Thymus (tissue), 11 donors: ENCODE results near the gene HSD3B7. TPM values are rescaled to one million over a fixed set of nuclear protein-coding genes. Genes with fewer than 3 reads are reported as not detected.

Experiments
- DNase-seq, 9 donors: peaks; one replicate each; pipeline ENCODE4 v3.0.0-alpha.2; 2013; ENCODE audit warnings: low spot score in 9 of 9, low read depth in 6 of 9, missing footprints in 1 of 9
- H3K27ac ChIP-seq, 2 donors: one replicate each; pipeline ENCODE4 v1.5.1; 2013; ENCODE audit warnings: control low read depth in 1 of 2, low read depth in 1 of 2, low read length in 1 of 2, mild to moderate bottlenecking in 1 of 2, moderate library complexity in 1 of 2
- H3K27me3 ChIP-seq, 2 donors: one replicate each; pipeline ENCODE4 v1.5.1; 2013; ENCODE audit warnings: low read length in 1 of 2; ENCODE audit not compliant: control insufficient read depth in 2 of 2, insufficient read depth in 1 of 2
- H3K36me3 ChIP-seq, 2 donors: one replicate each; pipeline ENCODE4 v1.5.1; 2013; ENCODE audit warnings: low read length in 1 of 2, mild to moderate bottlenecking in 1 of 2, moderate library complexity in 1 of 2; ENCODE audit not compliant: control insufficient read depth in 2 of 2, insufficient read depth in 2 of 2
- H3K4me1 ChIP-seq, 2 donors: one replicate each; pipeline ENCODE4 v1.5.1; 2013; ENCODE audit warnings: low read length in 2 of 2; ENCODE audit not compliant: control insufficient read depth in 2 of 2, insufficient read depth in 2 of 2
- H3K4me3 ChIP-seq, 2 donors: one replicate each; pipeline ENCODE4 v1.5.1; 2013; ENCODE audit warnings: low read length in 2 of 2, control low read depth in 1 of 2, mild to moderate bottlenecking in 1 of 2
- H3K9me3 ChIP-seq, 2 donors: one replicate each; pipeline ENCODE4 v1.5.1; 2013; ENCODE audit warnings: low read length in 1 of 2, mild to moderate bottlenecking in 1 of 2; ENCODE audit not compliant: control insufficient read depth in 2 of 2, insufficient read depth in 1 of 2
- WGBS: extraction: QIAGEN DNeasy Blood & Tissue Kit; methylation state at CpG from one replicate; pipeline ENCODE4 v1.1.7; 2013; 5-methylcytosine and 5-hydroxymethylcytosine counted together
- polyA plus RNA-seq: library from polyadenylated mRNA; stranded (reverse); fragments of 200-250 nt; gene quantifications from one replicate; pipeline ENCODE4 v1.2.3, GENCODE V29; 2013
- total RNA-seq: library from RNA; stranded (reverse); fragments of 120-200 nt; gene quantifications from one replicate; pipeline ENCODE4 v1.2.4, GENCODE V29; 2013
- donor health status: healthy.

The HSD3B7 gene
- total and polyA plus RNA-seq, 2 donors = 3.5 to 8.4 TPM

- Histone ChIP-seq H3K4me3 (no peak overlapping the region), H3K27ac (peak overlapping the region in 1 of 2 donors; percentile 68), H3K36me3 (peaks cover under 1 to 3% of the 10 kb centered on the region in 2 donors), H3K9me3 (no peaks in the 10 kb centered on the region), H3K4me1 (peaks cover 12 to 47% of the 10 kb centered on the region in 2 donors), H3K27me3 (no peaks in the 10 kb centered on the region)
- 76% methylated on average over 15 of the region's 15 CpGs for whole genome bisulfite sequencing
- DNase-seq = peak in 8 of 9 donors; percentile 61 to 92 (median 80)
Observed at GRCh38 chr16:30953511-30954124, 31.4 kb upstream of the HSD3B7 start.

- WGBS = 96% methylated on average over 8 of the region's 8 CpGs
Observed at GRCh38 chr16:30954993-30955392, 30.0 kb upstream of the HSD3B7 start.

GRCh38 chr16:30956601-30957455, 28.2 kb upstream of the HSD3B7 start:
- Histone ChIP-seq H3K4me1 (peaks cover 0 to 26% of the 10 kb centered on the region in 2 donors), H3K4me3 (peak overlapping the region; percentile 81 to 97), H3K27ac (peak overlapping the region; percentile 91 to 99), H3K36me3 (peaks cover 25 to 28% of the 10 kb centered on the region in 2 donors), H3K27me3 (no peaks in the 10 kb centered on the region), H3K9me3 (no peaks in the 10 kb centered on the region)
- 33% methylated on average over 42 of the region's 42 CpGs for WGBS
- peak in 6 of 9 donors; percentile 50 to 83 (median 67) for DNase-seq

More at GRCh38 chr16:30954993-30955392, 30.0 kb upstream of the HSD3B7 start:
- Histone ChIP-seq H3K27ac (no peak overlapping the region), H3K4me3 (no peak overlapping the region), H3K4me1 (peaks cover 12 to 44% of the 10 kb centered on the region in 2 donors), H3K27me3 (no peaks in the 10 kb centered on the region), H3K9me3 (no peaks in the 10 kb centered on the region), H3K36me3 (peaks cover 10 to 11% of the 10 kb centered on the region in 2 donors)
- DNase-seq = no peak

- Histone ChIP-seq H3K27me3 (no peaks in the 10 kb centered on the region), H3K27ac (peak within 1 kb of the TSS; percentile 91 to 99), H3K9me3 (no peaks in the 10 kb centered on the region), H3K4me3 (peak within 1 kb of the TSS; percentile 81 to 97), H3K4me1 (peaks cover 0 to 26% of the 10 kb centered on the region in 2 donors), H3K36me3 (peaks cover 33 to 35% of the 10 kb centered on the region in 2 donors)
- DNase-seq = peak; percentile 79 to 98 (median 93)
- WGBS = under 1% methylated on average over 84 of the region's 85 CpGs
Observed at GRCh38 chr16:30957456-30958174, 27.4 kb upstream of the HSD3B7 start, which contains the start of gene SETD1A. Gene SETD1A, plus strand, starts transcription at chr16:30957754. Its CDS starts 978 bp downstream, at chr16:30958732.

DNA sequence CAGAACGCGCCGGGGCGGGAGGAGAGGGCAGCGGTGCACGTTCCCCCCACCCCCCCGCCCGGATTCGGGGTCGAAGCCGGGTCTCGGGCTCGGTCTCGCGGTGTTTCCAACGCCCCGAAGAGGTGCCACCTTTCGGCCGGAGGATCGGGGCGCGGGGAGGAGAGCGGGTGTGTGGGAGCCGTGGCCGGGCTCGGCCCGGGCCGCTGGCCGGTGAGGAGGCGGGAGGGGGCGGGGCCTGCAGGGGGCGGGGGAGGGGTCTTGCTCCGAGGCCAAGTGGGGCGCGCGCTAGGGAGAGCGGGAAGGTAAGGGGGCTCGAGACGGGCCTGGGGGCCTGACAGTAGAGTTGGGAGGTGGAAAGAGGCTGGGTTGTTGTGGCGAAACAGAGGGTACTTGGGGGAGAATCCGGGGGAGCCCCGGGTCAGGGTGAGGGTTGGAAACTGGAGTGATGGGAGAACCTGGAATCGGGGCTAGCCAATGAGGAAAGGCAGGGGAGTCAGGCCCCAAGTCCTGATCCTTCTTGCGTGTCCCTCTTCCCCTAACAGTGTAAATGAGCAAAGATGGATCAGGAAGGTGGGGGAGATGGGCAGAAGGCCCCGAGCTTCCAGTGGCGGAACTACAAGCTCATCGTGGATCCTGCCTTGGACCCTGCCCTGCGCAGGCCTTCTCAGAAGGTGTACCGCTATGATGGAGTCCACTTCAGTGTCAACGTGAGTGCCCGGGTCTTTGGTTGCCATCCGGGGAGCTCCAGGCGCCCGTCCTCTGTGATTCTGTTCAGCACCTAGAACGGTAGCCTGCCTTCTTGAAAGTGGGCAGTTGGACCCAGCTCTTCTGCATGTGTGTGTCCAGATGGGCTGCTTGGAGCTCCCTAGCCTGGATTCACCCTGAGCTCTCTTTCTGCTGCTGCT, 26.6 kb upstream of the HSD3B7 start:
- Histone ChIP-seq H3K36me3 (peaks cover 38 to 43% of the 10 kb centered on the region in 2 donors), H3K4me1 (peaks cover 0 to 23% of the 10 kb centered on the region in 2 donors), H3K27me3 (no peaks in the 10 kb centered on the region), H3K9me3 (no peaks in the 10 kb centered on the region), H3K4me3 (peak overlapping the region; percentile 57 to 97), H3K27ac (peak overlapping the region in 1 of 2 donors; percentile 99)
- DNase-seq = no peak
- 18% methylated on average over 55 of the region's 55 CpGs for WGBS

DNA sequence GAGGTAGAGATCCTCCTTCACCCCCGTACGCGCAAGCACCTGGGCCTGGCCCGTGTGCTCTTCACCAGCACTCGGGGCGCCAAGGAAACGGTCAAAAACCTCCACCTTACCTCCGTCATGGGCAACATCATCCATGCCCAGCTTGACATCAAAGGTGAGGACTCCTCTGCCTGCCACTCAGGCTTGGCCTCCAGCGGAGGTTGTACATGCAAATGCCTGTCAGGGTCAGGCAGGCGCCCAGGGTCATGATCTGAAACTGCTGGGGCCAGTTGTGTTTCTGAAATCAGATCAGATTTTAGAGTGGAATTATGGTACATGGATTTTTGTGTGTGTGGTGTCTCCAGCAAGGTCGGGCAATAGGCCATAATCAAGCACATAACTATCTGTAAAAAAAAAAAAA, 23.6 kb upstream of the HSD3B7 start:
- no peaks in the 10 kb centered on the region for H3K9me3 ChIP-seq
- H3K27me3 ChIP-seq = no peaks in the 10 kb centered on the region
- peaks cover 66 to 68% of the 10 kb centered on the region in 2 donors for H3K36me3 ChIP-seq
- 98% methylated on average over 11 of the region's 11 CpGs for WGBS
- no peak overlapping the region for H3K27ac ChIP-seq
- DNase-seq = no peak
- peaks cover 0 to 15% of the 10 kb centered on the region in 2 donors for H3K4me1 ChIP-seq
- no peak overlapping the region for H3K4me3 ChIP-seq

GRCh38 chr16:30963925-30964511, 21.0 kb upstream of the HSD3B7 start:
- Histone ChIP-seq H3K27me3 (no peaks in the 10 kb centered on the region), H3K27ac (no peak overlapping the region), H3K4me3 (no peak overlapping the region), H3K4me1 (peaks cover 0 to 1% of the 10 kb centered on the region in 2 donors), H3K36me3 (peaks cover 82 to 86% of the 10 kb centered on the region in 2 donors), H3K9me3 (no peaks in the 10 kb centered on the region)
- 98% methylated on average over 18 of the region's 18 CpGs for WGBS
- no peak for DNase-seq
